Fibroblast of skin of left biceps (primary cell): ENCODE results near the gene CUEDC2.
"Not testable (repeated sequence)": the region's sequence is repeated elsewhere in the genome, so short reads cannot be mapped to it uniquely, and the experiment has no call there.

Source experiments
- DNase-seq, 2 experiments: peaks; one replicate each; pipeline ENCODE4 v3.0.0-alpha.2; 2013; ENCODE audit warnings: low read depth in 2 of 2

The CUEDC2 gene

GRCh38 chr10:102454662-102455487, 22.5 kb upstream of the CUEDC2 start:
- DNase-seq, result not testable (repeated sequence)

GRCh38 chr10:102453502-102453901, 21.1 kb upstream of the CUEDC2 start:
- no peak for DNase-seq

DNA sequence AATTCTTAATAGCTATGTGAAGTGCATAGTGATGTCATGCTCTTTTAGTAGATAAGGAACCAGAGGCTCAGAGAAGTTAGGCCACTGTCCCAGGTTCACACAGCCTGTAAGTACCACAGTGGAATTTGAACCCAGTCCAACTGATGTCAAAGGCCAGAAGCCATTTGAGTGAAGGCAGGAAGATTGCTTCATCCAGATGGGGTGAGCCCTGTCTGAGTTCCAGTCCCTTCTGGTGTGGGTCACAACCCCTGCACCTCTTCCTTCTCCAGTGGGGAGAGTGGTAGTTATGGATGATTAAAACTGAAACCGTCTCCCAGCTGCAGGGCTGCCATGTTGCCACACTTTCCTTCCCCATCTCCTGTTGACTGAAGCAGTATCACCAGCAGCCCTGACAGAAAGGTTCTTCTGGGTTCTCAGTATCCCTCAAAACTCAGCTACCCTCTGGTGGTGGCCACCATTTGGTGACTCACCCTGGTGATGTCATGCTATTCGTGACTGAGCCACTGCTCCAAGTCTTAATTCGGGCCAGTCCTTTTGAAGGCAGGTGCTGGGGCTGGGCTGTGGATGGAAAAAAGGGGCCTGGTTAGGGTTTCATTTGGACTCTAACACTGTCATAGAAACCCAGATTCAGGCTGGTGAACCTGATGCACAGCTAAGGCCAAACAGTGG, 20.4 kb upstream of the CUEDC2 start:
- no peak for DNase-seq

GRCh38 chr10:102451105-102451969, 19.0 kb upstream of the CUEDC2 start, which contains the start of gene C10orf95:
Gene C10orf95 (minus strand): TSS chr10:102451543. CDS start chr10:102451093, 450 bp downstream.
- no peak for DNase-seq

GRCh38 chr10:102450374-102451104, 18.2 kb upstream of the CUEDC2 start:
- DNase-seq, result peak in 1 of 2 experiments; percentile 33

DNA sequence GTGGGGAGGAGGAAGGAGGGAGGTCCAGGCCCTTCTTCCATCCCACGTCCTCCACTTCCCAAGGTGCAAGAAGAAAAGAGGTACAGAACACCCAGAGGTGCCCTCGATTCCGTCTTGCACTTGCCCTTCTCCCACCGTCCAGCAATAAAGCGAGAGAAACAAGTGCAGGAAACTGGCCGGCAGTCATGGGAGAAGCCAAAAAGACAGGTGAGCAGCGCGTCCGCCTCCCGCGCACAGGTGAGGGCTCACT, 17.7 kb upstream of the CUEDC2 start:
- DNase-seq, result no peak

DNA sequence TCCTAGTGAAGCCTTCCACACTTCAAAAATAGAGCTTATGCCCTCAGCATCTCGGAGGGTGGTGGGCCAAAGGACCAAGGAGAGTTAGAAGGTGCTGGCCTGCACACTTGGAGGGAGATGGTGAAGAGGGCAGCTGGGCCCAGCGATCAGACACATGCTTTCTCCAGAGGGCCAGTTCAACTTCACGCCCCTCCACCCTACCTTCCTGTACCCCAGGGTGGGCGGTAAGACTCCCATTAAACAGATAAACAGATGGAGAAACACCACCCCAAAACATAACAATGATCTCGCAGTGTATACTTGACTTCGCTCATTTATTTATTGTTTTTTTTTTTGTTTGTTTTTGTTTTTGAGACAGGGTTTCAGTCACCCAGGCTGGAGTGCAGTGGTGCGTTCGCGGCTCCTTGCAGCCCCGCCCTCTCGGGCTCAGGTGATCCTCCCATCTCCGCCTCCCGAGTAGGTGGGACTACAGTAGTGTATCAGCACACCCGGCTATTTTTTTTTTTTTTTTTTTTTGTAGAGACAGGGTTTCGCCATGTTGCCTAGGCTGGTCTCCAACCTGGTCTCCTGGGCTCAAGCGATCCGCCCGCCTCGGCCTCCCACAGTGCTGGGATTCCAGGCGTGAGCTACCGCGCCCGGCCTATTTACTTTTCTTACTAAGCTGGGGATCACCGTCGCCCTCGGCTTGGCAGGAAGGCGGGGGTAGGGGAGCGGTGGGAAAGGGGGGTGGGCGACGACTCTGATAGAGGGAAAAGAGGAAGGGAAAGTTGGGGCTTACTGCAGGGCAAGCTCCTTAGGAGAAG, 17.1 kb upstream of the CUEDC2 start:
- DNase-seq, result no peak

- no peak for DNase-seq
Observed at GRCh38 chr10:102444851-102445250, 12.5 kb upstream of the CUEDC2 start.

- no peak for DNase-seq
Observed at GRCh38 chr10:102438374-102438773, 6.0 kb upstream of the CUEDC2 start.

DNA sequence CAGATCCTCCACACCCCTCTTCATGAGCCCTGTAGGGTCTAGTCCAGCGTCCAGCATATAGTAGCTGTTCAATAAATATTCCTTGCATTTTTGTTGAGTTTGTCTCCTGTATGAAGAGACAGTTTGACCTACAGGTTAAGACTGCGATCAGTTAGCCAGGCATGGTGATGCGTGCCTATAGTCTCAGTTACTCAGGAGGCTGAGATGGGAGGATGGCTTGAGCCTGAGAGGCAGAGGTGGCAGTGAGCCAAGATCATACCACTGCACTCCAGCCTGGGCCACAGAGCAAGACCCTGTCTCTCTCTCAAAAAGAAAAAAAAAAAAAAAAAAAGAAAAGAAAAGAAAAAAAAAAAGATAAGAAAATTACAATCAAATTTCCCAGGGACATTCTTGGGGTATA, 5.1 kb upstream of the CUEDC2 start:
- DNase-seq, result no peak

DNA sequence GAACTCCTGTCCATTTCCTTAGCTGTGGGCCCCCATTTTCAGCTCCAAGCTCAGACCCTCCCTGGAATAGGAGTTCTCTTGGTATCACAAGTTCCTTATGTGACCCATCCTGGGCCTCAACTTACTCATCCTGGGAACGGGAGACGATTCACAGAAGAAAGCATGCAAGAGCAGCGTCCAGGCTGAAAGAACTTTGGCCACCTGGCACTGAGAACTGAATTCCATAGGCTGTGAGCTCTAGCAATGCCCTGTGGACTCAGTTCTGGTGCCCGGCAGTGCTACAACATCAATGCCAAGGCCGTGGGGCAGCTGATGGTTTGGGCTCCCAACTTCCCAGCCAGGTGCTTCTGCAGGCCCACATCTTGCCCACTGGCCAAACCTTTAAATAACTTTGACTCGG, 3.9 kb upstream of the CUEDC2 start:
- no peak for DNase-seq

GRCh38 chr10:102435529-102436233, 3.3 kb upstream of the CUEDC2 start:
- no peak for DNase-seq

- no peak for DNase-seq
Observed at GRCh38 chr10:102435133-102435497, 2.7 kb upstream of the CUEDC2 start.

- no peak for DNase-seq
Observed at GRCh38 chr10:102434394-102435132, 2.2 kb upstream of the CUEDC2 start.

DNA sequence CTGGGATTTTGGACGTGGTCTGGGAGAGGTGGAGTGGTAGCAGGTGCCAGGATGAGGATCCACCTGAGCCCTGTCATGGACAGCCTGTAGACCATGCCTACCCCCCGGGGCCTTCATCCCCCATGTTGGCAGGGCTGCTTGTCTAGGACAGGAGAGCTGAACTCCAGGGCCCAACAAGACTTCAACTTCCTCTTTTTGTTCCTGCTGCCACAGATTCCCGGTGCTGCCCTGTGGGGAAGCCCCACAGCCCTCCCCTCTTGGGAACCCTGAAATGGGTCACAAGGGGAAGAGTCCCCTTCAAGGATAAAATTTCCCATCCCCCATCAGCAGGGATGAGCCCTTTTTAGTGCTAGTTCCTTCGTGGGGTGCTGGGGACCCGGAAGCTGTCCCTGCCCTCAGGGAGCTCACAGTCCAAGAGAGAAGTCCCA, 1.3 kb upstream of the CUEDC2 start:
- DNase-seq, result no peak

DNA sequence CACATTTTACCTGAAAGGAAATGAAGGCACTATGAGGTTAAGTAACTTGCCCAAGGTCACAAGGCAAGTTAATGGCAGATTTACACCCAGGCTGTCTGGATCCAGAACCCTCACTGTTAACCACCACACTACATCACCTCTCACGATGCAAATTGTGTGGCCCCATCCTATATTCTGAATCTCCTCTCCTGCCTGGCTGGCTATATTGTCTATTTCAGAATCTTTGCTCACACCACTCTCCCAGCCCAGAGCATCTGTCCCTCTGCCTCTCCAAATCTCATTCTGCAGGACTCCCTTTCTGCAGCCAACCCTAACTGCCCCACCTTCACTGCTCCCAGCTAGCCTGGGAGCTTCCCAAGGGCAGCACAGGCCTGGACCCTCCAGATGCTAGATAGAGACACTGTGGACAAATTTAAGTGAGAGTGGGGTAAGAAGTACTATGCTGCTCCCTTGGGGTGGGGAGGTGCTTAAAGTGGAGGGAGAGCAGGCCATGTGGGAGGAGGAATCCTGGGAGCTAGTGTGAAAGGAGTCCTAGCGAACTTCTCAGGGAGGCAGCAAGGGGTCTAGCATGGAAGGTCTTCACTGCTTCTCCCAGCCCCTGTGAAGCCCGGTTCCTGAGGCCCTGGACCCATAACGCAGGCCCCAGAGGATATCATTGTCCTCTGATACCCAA, 786 bp downstream of the CUEDC2 start:
- DNase-seq, result no peak

DNA sequence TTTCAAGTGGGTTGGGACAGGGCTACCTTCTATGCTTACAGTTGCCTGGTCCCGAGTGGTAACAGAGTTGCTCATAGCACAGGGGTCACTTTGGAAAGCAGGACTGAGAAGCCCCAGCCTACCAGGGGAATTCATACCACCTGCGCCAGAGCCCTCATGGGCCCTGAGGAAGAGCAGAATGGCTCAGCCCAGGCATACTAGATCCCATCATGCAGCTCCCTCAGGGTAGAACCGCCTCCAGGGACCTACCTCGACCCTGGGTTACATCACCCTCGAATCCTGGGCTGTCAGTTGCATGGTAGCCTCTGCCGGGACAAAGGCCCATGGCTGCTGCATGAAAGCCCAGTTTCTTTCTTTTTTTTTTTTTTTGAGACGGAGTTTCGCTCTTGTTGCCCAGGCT, 2.9 kb downstream of the CUEDC2 start:
- no peak for DNase-seq

GRCh38 chr10:102426803-102427287, 5.5 kb downstream of the CUEDC2 start:
- no peak for DNase-seq

GRCh38 chr10:102425444-102425843, 6.9 kb downstream of the CUEDC2 start:
- no peak for DNase-seq
